Fibroblast of pulmonary artery (primary cell): ENCODE measurements around the gene IRGC.
A peak's percentile ranks its signal among the peaks of the same experiment; 100 is the strongest.

Source experiments
- DNase-seq: peaks from one replicate; pipeline ENCODE4 v3.0.0-alpha.2; 2010; ENCODE audit warnings: low read depth
- H3K4me3 ChIP-seq: replicated peaks from 2 replicates; pipeline ENCODE4 v1.5.1; 2011; ENCODE audit warnings: low read depth, mild to moderate bottlenecking, control low read depth, low read length, moderate library complexity
- CTCF ChIP-seq: IDR thresholded peaks from 2 replicates; pipeline ENCODE4 v1.5.1; 2011; ENCODE audit warnings: mild to moderate bottlenecking, control low read depth, low read length, inconsistent platforms; ENCODE audit errors: missing control alignments

Gene IRGC

GRCh38 chr19:43741075-43741825 is 25.4 kb downstream of the IRGC start:
- no peak overlapping the region for H3K4me3 ChIP-seq
- DNase-seq = no peak
- no peak for TF ChIP-seq CTCF

DNA sequence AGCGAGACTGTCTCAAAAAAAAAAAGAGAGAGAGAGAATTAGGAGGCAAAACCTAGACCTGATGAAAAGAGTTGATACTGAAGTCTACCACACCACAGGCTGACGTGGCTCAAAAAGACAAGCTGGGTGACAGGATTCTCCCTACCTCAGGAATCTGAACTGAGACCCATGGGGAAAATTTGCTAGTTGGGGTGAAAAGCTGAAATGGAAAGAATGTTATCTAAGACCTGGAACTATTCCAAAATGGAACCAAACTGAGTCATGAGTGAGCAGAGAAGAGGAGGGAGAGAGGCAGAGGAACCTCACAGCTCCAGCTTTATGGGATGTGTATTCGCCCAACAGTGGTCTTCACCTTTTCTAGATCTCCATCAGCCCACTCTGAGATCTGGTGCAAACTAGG is 27.2 kb downstream of the IRGC start:
- DNase-seq = peak; percentile 60
- H3K4me3 ChIP-seq = no peak overlapping the region
- no peak for TF ChIP-seq CTCF

DNA sequence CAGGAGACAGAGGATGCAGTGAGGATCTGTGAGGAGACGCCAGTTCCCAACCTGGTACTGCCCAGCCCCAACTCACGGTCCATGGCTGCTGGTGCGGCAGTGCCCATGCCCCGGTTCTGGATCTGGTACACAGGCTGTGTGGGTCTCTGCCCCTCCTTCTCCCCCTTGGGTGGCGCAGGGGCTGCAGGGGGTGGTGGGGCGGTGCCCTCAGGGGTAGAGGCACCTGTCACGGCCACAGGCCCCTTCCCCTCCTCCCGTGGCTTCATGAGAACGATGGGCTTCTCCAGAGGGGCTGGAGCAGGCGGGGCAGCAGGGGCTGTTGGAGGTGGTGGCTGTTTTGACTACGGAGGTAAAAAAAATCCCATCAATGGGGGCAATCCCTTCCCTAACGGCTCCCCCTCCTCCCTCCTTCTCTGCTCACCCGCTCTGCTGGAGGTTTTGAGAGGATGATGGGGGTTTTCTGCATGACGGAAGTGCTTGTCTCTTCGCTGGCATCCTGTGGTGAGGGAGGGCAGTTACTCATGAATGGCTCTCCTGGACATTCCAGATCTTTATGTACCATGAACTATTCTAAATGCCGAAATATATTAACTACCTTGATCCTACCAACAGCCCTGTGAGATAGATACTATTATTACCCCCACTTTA is 31.8 kb downstream of the IRGC start:
- no peak for TF ChIP-seq CTCF
- DNase-seq = no peak
- no peak overlapping the region for H3K4me3 ChIP-seq

DNA sequence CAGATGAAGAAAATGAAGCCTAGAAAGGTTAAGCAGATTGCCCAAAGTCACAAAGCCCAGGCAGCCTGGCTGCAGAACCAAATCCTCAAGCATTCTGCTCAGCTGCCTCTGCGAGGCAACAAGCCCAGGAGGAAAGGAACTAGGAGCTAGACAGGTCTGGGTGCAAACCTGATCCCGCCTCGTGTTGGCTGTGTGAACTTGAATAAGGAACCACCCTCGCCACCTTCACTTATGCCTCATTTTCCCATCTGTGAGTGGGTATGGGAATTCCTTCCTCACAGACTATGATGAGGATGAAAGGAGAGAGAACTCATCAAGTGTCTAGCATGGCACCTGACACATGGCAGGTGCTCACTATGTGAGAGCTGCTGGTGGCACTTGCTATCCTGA is 32.3 kb downstream of the IRGC start:
- H3K4me3 ChIP-seq = no peak overlapping the region
- no peak for TF ChIP-seq CTCF
- no peak for DNase-seq

DNA sequence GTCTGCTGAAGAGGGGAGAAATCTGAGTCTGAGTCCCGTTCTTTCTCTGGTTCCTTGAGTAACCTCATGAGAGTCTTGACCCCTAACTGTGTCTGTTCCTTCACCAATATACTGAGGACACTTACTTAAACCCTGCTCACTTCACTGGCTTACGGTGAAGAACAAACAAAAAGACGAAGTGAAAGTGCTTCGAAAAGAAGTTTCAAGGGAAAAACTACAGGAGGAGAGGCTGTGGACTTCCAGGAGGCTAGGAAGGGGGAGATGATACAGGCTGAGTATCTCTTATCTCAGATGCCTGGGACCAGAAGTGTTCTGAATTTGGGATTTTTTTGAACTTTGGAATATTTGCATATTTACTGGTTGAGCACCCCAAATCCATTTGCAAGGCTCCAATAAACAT is 32.8 kb downstream of the IRGC start:
- no peak for DNase-seq
- no peak overlapping the region for H3K4me3 ChIP-seq
- no peak for TF ChIP-seq CTCF

- no peak overlapping the region for H3K4me3 ChIP-seq
- no peak for TF ChIP-seq CTCF
- no peak for DNase-seq
Observed at GRCh38 chr19:43749152-43749551, 33.3 kb downstream of the IRGC start.

GRCh38 chr19:43749898-43750297 is 34.0 kb downstream of the IRGC start:
- DNase-seq = no peak
- no peak overlapping the region for H3K4me3 ChIP-seq
- no peak for TF ChIP-seq CTCF
